Left lung (tissue), 10 donors: ENCODE data around the gene SND1. TPM values are rescaled to one million over a fixed set of nuclear protein-coding genes. Genes with fewer than 3 reads are reported as not detected.

Experiments used
- ATAC-seq: fragments of 200-7000 bp; cut with Tn5 transposase; one replicate; pipeline ENCODE4 v1.9.1; 2020; ENCODE audit warnings: moderate library complexity
- DNase-seq, 4 donors: peaks; one replicate each; pipeline ENCODE4 v3.0.0-alpha.2; 2013 to 2020
- H3K27ac ChIP-seq, 2 donors: fragments of 200-600 bp; sonication (generic) in 1 of 2; one replicate each; pipeline versions ENCODE4 v1.5.0 to v1.8.0; 2020 to 2021
- H3K27me3 ChIP-seq, 2 donors: fragments of 200-600 bp; sonication (generic) in 1 of 2; one replicate each; pipeline versions ENCODE4 v1.5.0 to v1.8.0; 2020 to 2021
- H3K36me3 ChIP-seq, 2 donors: fragments of 200-600 bp; sonication (generic) in 1 of 2; one replicate each; pipeline versions ENCODE4 v1.5.0 to v1.8.0; 2020 to 2021
- H3K4me1 ChIP-seq, 2 donors: fragments of 200-600 bp; one replicate each; pipeline ENCODE4 v1.8.0; 2021
- H3K4me3 ChIP-seq, 2 donors: fragments of 200-600 bp; sonication (generic) in 1 of 2; one replicate each; pipeline versions ENCODE4 v1.5.0 to v1.8.0; 2020 to 2021; ENCODE audit warnings: mild to moderate bottlenecking in 1 of 2
- H3K9me3 ChIP-seq, 2 donors: fragments of 200-600 bp; sonication (generic) in 1 of 2; one replicate each; pipeline versions ENCODE4 v1.5.0 to v1.8.0; 2020 to 2021
- intact Hi-C, 2 donors: fragments of 100-400 bp; cut with DNase I; formaldehyde crosslinking; loops; one replicate each; pipeline versions ENCODE4 v1.11.2 to v1.14.2; 2022
- polyA plus RNA-seq, 6 donors: library from polyadenylated mRNA; unstranded; fragments of 120-200 nt; gene quantifications; one replicate each; pipeline ENCODE4 v1.2.1, GENCODE V29; 2013; ENCODE audit not compliant: insufficient read length in 6 of 6
- total RNA-seq, 2 donors: library from RNA; stranded (reverse); fragmentation: NEBNext Ultra II Directional; extraction: Animal tissue kit (Norgen Biotek cat#: 25700); gene quantifications; one replicate each; pipeline ENCODE4 v1.2.1, GENCODE V29; 2021
- TF ChIP-seq, protein P1 (sequence below), 2 donors: fragments of 200-600 bp; sonication (generic) in 1 of 2; IDR thresholded peaks; one replicate each; pipeline versions ENCODE4 v1.5.0 to v1.8.0; 2021; ENCODE audit warnings: antibody characterized with exemption in 2 of 2
- donor health status: DM: no; HTN: yes; CAD: no.
- donor health status: DM: no; HTN: no; CAD: no.

Gene SND1
- total and polyA plus RNA-seq, 8 donors, result 141 to 229 (median 156) TPM

DNA sequence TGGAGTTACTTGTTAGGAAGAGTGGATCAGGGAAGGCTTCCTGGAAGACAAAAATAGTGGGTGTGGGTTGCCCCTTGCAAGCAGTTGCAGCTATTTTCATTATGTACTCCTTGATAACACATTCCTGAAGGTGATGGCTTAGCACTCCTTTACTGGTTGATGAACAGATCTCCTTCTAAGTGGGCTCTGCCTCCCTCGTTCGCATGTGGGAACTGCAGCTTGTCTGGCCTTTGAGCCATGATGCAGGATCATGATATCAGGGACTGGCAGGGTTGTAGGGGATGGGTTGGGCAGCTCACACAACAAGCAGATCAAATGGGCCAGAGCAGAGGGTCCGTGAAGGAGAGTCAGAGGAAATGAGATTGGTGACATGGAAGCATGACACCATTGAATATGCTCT, 408.0 kb downstream of the SND1 start:
- intact Hi-C loops, result no loop called here
- Histone ChIP-seq H3K27me3 (no peaks in the 10 kb centered on the region), H3K36me3 (peaks cover 0 to 20% of the 10 kb centered on the region in 2 donors), H3K9me3 (no peaks in the 10 kb centered on the region), H3K4me1 (no peaks in the 10 kb centered on the region), H3K27ac (no peak overlapping the region), H3K4me3 (no peak overlapping the region)
- TF ChIP-seq, protein P1, sequence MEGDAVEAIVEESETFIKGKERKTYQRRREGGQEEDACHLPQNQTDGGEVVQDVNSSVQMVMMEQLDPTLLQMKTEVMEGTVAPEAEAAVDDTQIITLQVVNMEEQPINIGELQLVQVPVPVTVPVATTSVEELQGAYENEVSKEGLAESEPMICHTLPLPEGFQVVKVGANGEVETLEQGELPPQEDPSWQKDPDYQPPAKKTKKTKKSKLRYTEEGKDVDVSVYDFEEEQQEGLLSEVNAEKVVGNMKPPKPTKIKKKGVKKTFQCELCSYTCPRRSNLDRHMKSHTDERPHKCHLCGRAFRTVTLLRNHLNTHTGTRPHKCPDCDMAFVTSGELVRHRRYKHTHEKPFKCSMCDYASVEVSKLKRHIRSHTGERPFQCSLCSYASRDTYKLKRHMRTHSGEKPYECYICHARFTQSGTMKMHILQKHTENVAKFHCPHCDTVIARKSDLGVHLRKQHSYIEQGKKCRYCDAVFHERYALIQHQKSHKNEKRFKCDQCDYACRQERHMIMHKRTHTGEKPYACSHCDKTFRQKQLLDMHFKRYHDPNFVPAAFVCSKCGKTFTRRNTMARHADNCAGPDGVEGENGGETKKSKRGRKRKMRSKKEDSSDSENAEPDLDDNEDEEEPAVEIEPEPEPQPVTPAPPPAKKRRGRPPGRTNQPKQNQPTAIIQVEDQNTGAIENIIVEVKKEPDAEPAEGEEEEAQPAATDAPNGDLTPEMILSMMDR (IDR thresholded peaks at IDR 0.05), result no peak
- DNase-seq, result no peak
- ATAC-seq, result no peak

DNA sequence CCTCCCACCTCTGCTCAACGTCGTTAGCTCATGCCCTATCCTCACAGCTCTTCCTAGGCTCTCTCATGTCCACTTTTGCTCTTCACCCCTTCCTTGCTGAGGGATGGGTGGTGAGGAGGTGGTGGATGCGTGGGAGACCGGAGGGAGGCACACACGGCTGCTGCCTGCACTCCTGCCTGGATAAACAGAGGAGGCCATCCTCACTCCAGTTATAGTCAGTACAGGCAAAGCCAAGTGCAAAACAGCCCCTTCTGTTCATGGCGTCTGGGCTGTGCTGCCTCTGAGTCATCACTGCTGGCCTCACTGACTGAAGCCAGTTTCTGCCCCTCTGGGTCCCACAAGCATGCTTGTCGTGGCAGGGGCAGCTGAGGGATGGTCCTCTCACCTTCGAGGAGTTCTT, 411.1 kb downstream of the SND1 start:
- Histone ChIP-seq H3K4me3 (no peak overlapping the region), H3K27ac (no peak overlapping the region), H3K4me1 (no peaks in the 10 kb centered on the region), H3K36me3 (peaks cover 0 to 11% of the 10 kb centered on the region in 2 donors), H3K9me3 (no peaks in the 10 kb centered on the region), H3K27me3 (no peaks in the 10 kb centered on the region)
- TF ChIP-seq, protein P1 (IDR thresholded peaks at IDR 0.05), result no peak
- DNase-seq, result no peak
- intact Hi-C loops, result no loop called here
- ATAC-seq, result no peak

DNA sequence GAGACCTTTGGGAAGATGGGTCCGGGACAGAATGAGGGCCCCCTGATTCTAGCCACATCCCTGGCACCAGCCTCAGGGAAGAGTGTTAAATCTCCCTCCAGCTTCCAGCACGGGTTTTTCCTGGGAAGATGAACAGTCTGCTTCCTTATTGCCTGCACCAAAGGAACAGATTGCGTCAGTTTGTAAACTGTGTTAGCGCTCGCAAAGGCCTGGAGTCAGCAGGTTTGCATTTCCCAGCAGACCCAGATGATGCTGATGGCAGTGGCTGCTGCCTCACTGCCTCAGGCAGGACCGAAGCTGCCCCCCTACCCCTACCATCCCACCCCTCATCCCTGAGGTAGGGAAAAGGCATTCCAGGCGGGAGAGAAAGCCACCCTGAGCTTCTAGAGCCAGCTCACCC, 413.9 kb downstream of the SND1 start:
- H3K4me3 ChIP-seq, result no peak overlapping the region
- intact Hi-C loops, result no loop called here
- TF ChIP-seq, protein P1 (IDR thresholded peaks at IDR 0.05), result no peak
- DNase-seq, result no peak
- no peaks in the 10 kb centered on the region for H3K9me3 ChIP-seq
- no peaks in the 10 kb centered on the region for H3K4me1 ChIP-seq
- H3K36me3 ChIP-seq, result peaks cover 0 to 11% of the 10 kb centered on the region in 2 donors
- H3K27ac ChIP-seq, result no peak overlapping the region
- no peaks in the 10 kb centered on the region for H3K27me3 ChIP-seq
- ATAC-seq, result no peak

DNA sequence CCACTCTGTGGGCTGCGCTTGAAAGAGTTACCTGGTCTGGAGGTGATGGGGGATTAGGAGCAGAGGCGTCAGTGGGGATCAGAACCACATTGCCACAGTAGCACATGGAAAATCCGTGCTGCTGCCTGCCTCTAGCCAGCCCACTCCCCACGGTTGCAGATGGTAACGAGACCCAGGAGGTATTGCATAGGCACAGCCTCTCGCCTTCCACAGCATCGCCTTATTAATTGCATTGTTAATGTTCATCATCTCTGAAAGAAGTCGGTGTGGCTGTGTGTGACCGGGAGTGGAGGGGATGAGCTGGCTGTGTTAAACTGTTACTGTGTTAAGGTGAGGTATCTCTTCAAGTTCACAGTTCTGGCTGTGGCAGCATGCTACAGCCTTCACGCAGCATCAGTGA, 414.4 kb downstream of the SND1 start:
- no peak overlapping the region for H3K4me3 ChIP-seq
- no peak overlapping the region for H3K27ac ChIP-seq
- DNase-seq, result no peak
- ATAC-seq, result no peak
- H3K4me1 ChIP-seq, result no peaks in the 10 kb centered on the region
- TF ChIP-seq, protein P1 (IDR thresholded peaks at IDR 0.05), result no peak
- intact Hi-C loops, result no loop called here
- H3K27me3 ChIP-seq, result no peaks in the 10 kb centered on the region
- peaks cover 0 to 6% of the 10 kb centered on the region in 2 donors for H3K36me3 ChIP-seq
- H3K9me3 ChIP-seq, result no peaks in the 10 kb centered on the region

DNA sequence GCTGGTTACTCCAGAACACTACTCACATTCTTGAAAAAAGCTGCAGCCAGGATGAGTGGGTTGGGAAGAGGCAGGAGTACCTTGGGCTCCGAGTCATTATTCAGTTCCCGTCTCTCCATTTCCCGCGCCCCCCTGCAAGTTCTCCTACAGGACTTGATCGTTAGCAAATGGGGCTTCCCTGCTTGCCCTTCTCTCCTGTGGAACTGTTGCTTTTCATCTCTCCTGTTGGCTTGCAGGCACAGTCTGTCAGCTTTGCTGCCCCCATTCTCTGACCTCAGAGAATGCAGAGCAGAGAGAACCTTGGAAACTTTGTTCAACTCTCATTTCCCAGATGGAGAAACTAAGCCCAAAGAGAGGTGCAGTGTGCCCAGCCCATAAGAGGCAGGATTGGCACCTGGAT, 414.9 kb downstream of the SND1 start:
- Histone ChIP-seq H3K4me1 (no peaks in the 10 kb centered on the region), H3K27me3 (no peaks in the 10 kb centered on the region), H3K27ac (no peak overlapping the region), H3K36me3 (peaks cover 0 to 5% of the 10 kb centered on the region in 2 donors), H3K4me3 (no peak overlapping the region), H3K9me3 (no peaks in the 10 kb centered on the region)
- DNase-seq (no peak), ATAC-seq (no peak)
- intact Hi-C loops, result no loop called here
- TF ChIP-seq, protein P1 (IDR thresholded peaks at IDR 0.05), result no peak
